ENCODE measurements around the gene GPR137B.

GPR137B gene

GRCh38 chr1:236120721-236121153, 21.6 kb upstream of the GPR137B start:
- DNase-seq (ENCODE audit: extremely low read depth, insufficient read length): peak; percentile 48
- Histone ChIP-seq H3K36me3 (ENCODE audit: control insufficient read depth, insufficient read depth, low read length) (no peaks in the 10 kb centered on the region), H3K4me3 (replicated peaks; ENCODE audit: low read depth, low read length) (no peak overlapping the region), H3K27me3 (replicated peaks; ENCODE audit: control insufficient read depth, insufficient read depth, low read length) (no peaks in the 10 kb centered on the region)
- no peak for TF ChIP-seq CTCF (IDR thresholded peaks at IDR 0.05; ENCODE audit: insufficient read depth, low read length, poor library complexity, severe bottlenecking)

GRCh38 chr1:236122176-236122575, 20.2 kb upstream of the GPR137B start:
- no peak for TF ChIP-seq CTCF (IDR thresholded peaks at IDR 0.05; ENCODE audit: insufficient read depth, low read length, poor library complexity, severe bottlenecking)
- H3K27me3 ChIP-seq (replicated peaks; ENCODE audit: control insufficient read depth, insufficient read depth, low read length): no peaks in the 10 kb centered on the region
- H3K4me3 ChIP-seq (replicated peaks; ENCODE audit: low read depth, low read length): no peak overlapping the region
- DNase-seq (ENCODE audit: extremely low read depth, insufficient read length): peak; percentile 54
- H3K36me3 ChIP-seq (ENCODE audit: control insufficient read depth, insufficient read depth, low read length): no peaks in the 10 kb centered on the region

DNA sequence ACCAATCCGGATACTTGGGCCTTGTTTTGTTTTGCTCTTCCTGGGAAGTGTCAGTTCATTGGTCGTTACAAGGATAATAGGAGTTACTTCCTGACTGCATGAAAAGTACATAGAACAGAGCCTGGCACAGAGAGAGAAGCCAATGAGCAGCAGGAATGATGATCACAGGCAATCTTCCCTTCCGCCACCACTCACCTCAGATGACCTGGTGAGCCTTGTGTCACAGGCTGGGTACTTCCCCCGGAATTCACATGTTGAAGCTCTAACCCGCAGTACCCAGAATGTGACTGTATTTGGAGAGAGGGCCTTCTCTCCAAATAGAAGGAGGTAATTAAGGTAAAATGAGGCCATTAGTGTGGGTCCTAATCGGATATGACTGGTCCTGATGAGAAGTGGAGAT, 18.8 kb upstream of the GPR137B start:
- Histone ChIP-seq H3K36me3 (ENCODE audit: control insufficient read depth, insufficient read depth, low read length) (no peaks in the 10 kb centered on the region), H3K4me3 (replicated peaks; ENCODE audit: low read depth, low read length) (no peak overlapping the region), H3K27me3 (replicated peaks; ENCODE audit: control insufficient read depth, insufficient read depth, low read length) (no peaks in the 10 kb centered on the region)
- DNase-seq (ENCODE audit: extremely low read depth, insufficient read length): no peak
- TF ChIP-seq CTCF (IDR thresholded peaks at IDR 0.05; ENCODE audit: insufficient read depth, low read length, poor library complexity, severe bottlenecking): no peak

GRCh38 chr1:236124965-236125364, 17.4 kb upstream of the GPR137B start:
- peak; percentile 58 for TF ChIP-seq CTCF (IDR thresholded peaks at IDR 0.05; ENCODE audit: insufficient read depth, low read length, poor library complexity, severe bottlenecking)
- no peaks in the 10 kb centered on the region for H3K27me3 ChIP-seq (replicated peaks; ENCODE audit: control insufficient read depth, insufficient read depth, low read length)
- DNase-seq (ENCODE audit: extremely low read depth, insufficient read length): no peak

GRCh38 chr1:236127045-236127444, 15.3 kb upstream of the GPR137B start:
- Histone ChIP-seq H3K4me3 (replicated peaks; ENCODE audit: low read depth, low read length) (no peak overlapping the region), H3K27me3 (replicated peaks; ENCODE audit: control insufficient read depth, insufficient read depth, low read length) (no peaks in the 10 kb centered on the region), H3K36me3 (ENCODE audit: control insufficient read depth, insufficient read depth, low read length) (no peaks in the 10 kb centered on the region)
- DNase-seq (ENCODE audit: extremely low read depth, insufficient read length): no peak
- no peak for TF ChIP-seq CTCF (IDR thresholded peaks at IDR 0.05; ENCODE audit: insufficient read depth, low read length, poor library complexity, severe bottlenecking)

More at GRCh38 chr1:236124965-236125364, 17.4 kb upstream of the GPR137B start:
- Histone ChIP-seq H3K4me3 (replicated peaks; ENCODE audit: low read depth, low read length) (no peak overlapping the region), H3K36me3 (ENCODE audit: control insufficient read depth, insufficient read depth, low read length) (no peaks in the 10 kb centered on the region)

GRCh38 chr1:236128646-236129178, 13.6 kb upstream of the GPR137B start:
- no peak for TF ChIP-seq CTCF (IDR thresholded peaks at IDR 0.05; ENCODE audit: insufficient read depth, low read length, poor library complexity, severe bottlenecking)
- no peaks in the 10 kb centered on the region for H3K36me3 ChIP-seq (ENCODE audit: control insufficient read depth, insufficient read depth, low read length)
- DNase-seq (ENCODE audit: extremely low read depth, insufficient read length): no peak
- no peak overlapping the region for H3K4me3 ChIP-seq (replicated peaks; ENCODE audit: low read depth, low read length)
- H3K27me3 ChIP-seq (replicated peaks; ENCODE audit: control insufficient read depth, insufficient read depth, low read length): no peaks in the 10 kb centered on the region
